HG03565 (cell line): Measurements from ENCODE around the gene CNOT9.

Source experiments
- ATAC-seq: cut with Tn5 transposase; IDR thresholded peaks from one replicate; pipeline ENCODE4 v1.9.1; 2021; ENCODE audit warnings: mild to moderate bottlenecking, moderate library complexity; ENCODE audit not compliant: unreplicated experiment

The CNOT9 gene

DNA sequence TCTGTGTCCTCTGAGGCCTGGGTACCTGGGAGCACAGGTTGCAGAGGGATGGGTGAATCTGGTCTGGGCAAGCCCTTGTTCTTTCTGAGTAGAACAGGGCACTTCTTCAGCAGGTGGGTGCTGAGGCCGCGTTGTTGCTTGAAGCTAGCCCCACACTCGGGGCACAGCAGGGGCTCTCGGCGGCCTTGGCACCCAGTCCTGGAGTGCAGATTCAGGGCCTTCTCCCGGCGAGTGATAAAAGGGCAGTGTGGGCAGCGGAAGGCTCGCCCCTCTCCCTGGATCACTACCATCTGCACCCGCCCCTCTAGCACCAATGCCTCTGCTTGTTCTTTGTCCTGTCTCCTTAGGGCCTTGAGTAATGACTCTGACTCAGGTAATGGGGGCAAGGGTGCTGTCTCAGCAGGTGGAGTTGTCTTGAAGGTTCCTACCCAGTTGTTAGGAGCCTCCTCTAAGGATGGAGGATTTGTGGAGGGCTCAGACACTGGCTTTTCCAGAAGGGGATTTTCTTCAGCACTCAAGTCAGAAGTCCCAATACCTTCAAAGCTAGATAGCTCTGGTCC, 75.2 kb downstream of the CNOT9 start:
- no peak for ATAC-seq

GRCh38 chr2:218644721-218645120, 76.1 kb downstream of the CNOT9 start:
- no peak for ATAC-seq

DNA sequence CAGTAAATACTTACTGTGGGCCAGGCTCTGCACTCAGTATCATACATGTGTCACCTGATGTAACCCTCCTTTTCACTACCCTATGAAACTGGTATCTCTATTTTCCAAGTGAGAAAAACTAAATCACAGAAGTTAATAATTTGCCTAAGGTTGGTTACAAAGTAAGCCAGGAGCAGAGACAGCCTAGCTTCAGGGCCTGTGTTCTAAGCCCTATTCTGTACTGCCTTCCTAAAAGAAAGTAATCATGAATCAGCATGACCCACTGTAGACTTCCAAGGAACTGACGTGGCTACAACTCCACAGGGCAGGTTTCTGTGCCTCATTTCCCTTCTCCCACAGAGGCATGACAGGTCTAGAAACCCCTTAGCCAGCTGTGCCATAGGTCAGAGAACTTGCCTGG, 76.5 kb downstream of the CNOT9 start:
- no peak for ATAC-seq
